Transverse colon (tissue), 4 donors: ENCODE results near the gene IGF2BP2. TPM values are rescaled to one million over a fixed set of nuclear protein-coding genes. Genes with fewer than 3 reads are reported as not detected.
A peak's percentile ranks its signal among the peaks of the same experiment; 100 is the strongest.

Experiments
- DNase-seq: peaks from one replicate; pipeline ENCODE4 v3.0.0-alpha.2; 2019
- H3K27ac ChIP-seq, 4 donors: fragments of 200-600 bp; sonication (generic); 2 replicates each; pipeline ENCODE4 v1.5.1; 2016 to 2018; ENCODE audit warnings: inconsistent platforms in 4 of 4
- H3K27me3 ChIP-seq: fragments of 200-600 bp; sonication (generic); 2 replicates; pipeline ENCODE4 v1.5.1; 2017; ENCODE audit warnings: inconsistent platforms
- H3K36me3 ChIP-seq, 4 donors: fragments of 200-600 bp; sonication (generic); 2 replicates each; pipeline ENCODE4 v1.5.1; 2017 to 2019; ENCODE audit warnings: inconsistent platforms in 4 of 4
- H3K4me1 ChIP-seq, 4 donors: fragments of 200-600 bp; sonication (generic); 2 replicates each; pipeline ENCODE4 v1.5.1; 2017 to 2020; ENCODE audit warnings: inconsistent platforms in 4 of 4
- H3K4me3 ChIP-seq, 4 donors: fragments of 200-600 bp; sonication (generic); 1 replicate in 1 of 4; 2 replicates in 3 of 4; pipeline versions ENCODE4 v1.5.1 to v1.6.1; 2017 to 2019; ENCODE audit warnings: inconsistent platforms in 4 of 4
- H3K9me3 ChIP-seq, 2 donors: fragments of 200-600 bp; sonication (generic); 2 replicates each; pipeline ENCODE4 v1.5.1; 2017 to 2019; ENCODE audit warnings: inconsistent platforms in 2 of 2
- EP300 ChIP-seq: sonication (generic); formaldehyde crosslinking; IDR thresholded peaks from one replicate; pipeline ENCODE4 v1.6.1; 2017; ENCODE audit warnings: antibody characterized with exemption, low read depth
- POLR2A ChIP-seq: fragments of 450-650 bp; IDR thresholded peaks from one replicate; pipeline ENCODE4 v1.6.1; 2016; ENCODE audit warnings: antibody characterized with exemption, mild to moderate bottlenecking, moderate library complexity
- POLR2AphosphoS5 ChIP-seq, 3 donors: sonication (generic); formaldehyde crosslinking; IDR thresholded peaks; one replicate each; pipeline ENCODE4 v1.6.1; 2016; ENCODE audit warnings: antibody characterized with exemption in 3 of 3
- WGBS, 2 donors: methylation state at CpG; one replicate each; pipeline ENCODE4 v1.1.5; 2018; ENCODE audit warnings: low coverage in 1 of 2; 5-methylcytosine and 5-hydroxymethylcytosine counted together
- in situ Hi-C, 4 donors: fragments of 200-750 bp; cut with MboI; loops; one replicate each; pipeline versions ENCODE4 v1.15.0 to v1.15.1; 2017; ENCODE audit warnings: low sequenced_read_pairs in 3 of 4, low pct_ligation_motif_present in 1 of 4, low pct_unique_long_range_greater_than_20kb in 1 of 4
- intact Hi-C: fragments of 100-400 bp; cut with DNase I; formaldehyde crosslinking; loops from one replicate; pipeline ENCODE4 v1.15.1; 2023; ENCODE audit warnings: low total_unique reads
- total RNA-seq, 4 donors: library from RNA; depleted of rRNA; stranded (reverse); fragments of >200 nt; gene quantifications; one replicate each; pipeline ENCODE4 v1.1.0, GENCODE V29; 2016
- TF ChIP-seq, protein P1 (sequence below), 5 experiments: fragments of 200-600 bp in 3 of 5; fragments of 450-650 bp in 2 of 5; sonication (generic) in 3 of 5; IDR thresholded peaks; 1 replicate in 2 of 5; 2 replicates in 3 of 5; pipeline ENCODE4 v1.5.1; 2016 to 2017; ENCODE audit warnings: antibody characterized with exemption in 5 of 5, inconsistent platforms in 3 of 5, mild to moderate bottlenecking in 2 of 5, moderate library complexity in 1 of 5

Gene IGF2BP2
- total RNA-seq, 4 donors from 2014 or later: 51.3 to 179 (median 82.9) TPM

DNA sequence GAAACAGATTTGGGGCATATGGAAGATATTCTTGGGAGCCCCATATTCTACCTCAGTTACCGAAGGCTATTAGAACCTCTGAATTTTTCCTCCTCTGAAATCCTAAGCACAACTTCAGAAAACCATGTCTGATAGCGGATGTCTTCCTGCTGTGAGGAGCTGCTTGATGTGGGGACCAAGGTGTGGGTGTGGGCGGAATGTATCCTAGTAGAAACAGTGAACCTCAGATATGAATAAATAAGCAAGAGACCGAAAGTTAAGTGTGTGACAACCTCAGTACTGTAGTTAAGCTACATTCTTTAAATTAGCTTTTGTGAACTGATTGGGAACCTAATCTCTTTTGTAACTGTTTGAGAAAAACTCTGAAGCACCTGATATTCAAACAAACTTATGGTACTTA is 191.8 kb downstream of the IGF2BP2 start:
- TF ChIP-seq, protein P1, sequence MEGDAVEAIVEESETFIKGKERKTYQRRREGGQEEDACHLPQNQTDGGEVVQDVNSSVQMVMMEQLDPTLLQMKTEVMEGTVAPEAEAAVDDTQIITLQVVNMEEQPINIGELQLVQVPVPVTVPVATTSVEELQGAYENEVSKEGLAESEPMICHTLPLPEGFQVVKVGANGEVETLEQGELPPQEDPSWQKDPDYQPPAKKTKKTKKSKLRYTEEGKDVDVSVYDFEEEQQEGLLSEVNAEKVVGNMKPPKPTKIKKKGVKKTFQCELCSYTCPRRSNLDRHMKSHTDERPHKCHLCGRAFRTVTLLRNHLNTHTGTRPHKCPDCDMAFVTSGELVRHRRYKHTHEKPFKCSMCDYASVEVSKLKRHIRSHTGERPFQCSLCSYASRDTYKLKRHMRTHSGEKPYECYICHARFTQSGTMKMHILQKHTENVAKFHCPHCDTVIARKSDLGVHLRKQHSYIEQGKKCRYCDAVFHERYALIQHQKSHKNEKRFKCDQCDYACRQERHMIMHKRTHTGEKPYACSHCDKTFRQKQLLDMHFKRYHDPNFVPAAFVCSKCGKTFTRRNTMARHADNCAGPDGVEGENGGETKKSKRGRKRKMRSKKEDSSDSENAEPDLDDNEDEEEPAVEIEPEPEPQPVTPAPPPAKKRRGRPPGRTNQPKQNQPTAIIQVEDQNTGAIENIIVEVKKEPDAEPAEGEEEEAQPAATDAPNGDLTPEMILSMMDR (IDR thresholded peaks at IDR 0.05): no peak
- TF ChIP-seq POLR2AphosphoS5 (IDR thresholded peaks at IDR 0.05) (no peak), EP300 (no peak), POLR2A (no peak)

GRCh38 chr3:185631508-185632206 is 193.2 kb downstream of the IGF2BP2 start:
- in situ Hi-C loops: no loop called here
- intact Hi-C loops: no loop called here
- 94 to 97% methylated on average over 6 of the region's 7 CpGs for WGBS, 2 donors

More for the DNA sequence above, 191.8 kb downstream of the IGF2BP2 start:
- in situ Hi-C loops: no loop called here
- DNase-seq: no peak
- Histone ChIP-seq H3K27me3 (no peaks in the 10 kb centered on the region), H3K36me3 (peaks cover 0 to 4% (median 0%) of the 10 kb centered on the region in 4 donors), H3K27ac (no peak overlapping the region), H3K4me3 (no peak overlapping the region), H3K4me1 (peaks cover 3 to 28% (median 22%) of the 10 kb centered on the region in 4 donors), H3K9me3 (no peaks in the 10 kb centered on the region)
- intact Hi-C loops: no loop called here
- WGBS, 2 donors: 93 to 100% methylated on average over 2 to 4 of the region's 4 CpGs

GRCh38 chr3:185631108-185631507 is 193.7 kb downstream of the IGF2BP2 start:
- 72 to 94% methylated on average over 3 to 4 of the region's 4 CpGs for WGBS, 2 donors
- DNase-seq: no peak
- TF ChIP-seq, protein P1 (IDR thresholded peaks at IDR 0.05): no peak
- TF ChIP-seq EP300 (no peak), POLR2A (no peak), POLR2AphosphoS5 (IDR thresholded peaks at IDR 0.05) (no peak)
- no peak overlapping the region for H3K4me3 ChIP-seq
- peak overlapping the region in 3 of 4 donors; percentile 62 to 78 (median 78) for H3K27ac ChIP-seq
- in situ Hi-C loops: no loop called here
- H3K27me3 ChIP-seq: no peaks in the 10 kb centered on the region
- no peaks in the 10 kb centered on the region for H3K9me3 ChIP-seq
- intact Hi-C loops: no loop called here
- H3K36me3 ChIP-seq: peaks cover 0 to 17% (median under 1%) of the 10 kb centered on the region in 4 donors
- peaks cover 3 to 28% (median 22%) of the 10 kb centered on the region in 4 donors for H3K4me1 ChIP-seq

More at GRCh38 chr3:185631508-185632206, 193.2 kb downstream of the IGF2BP2 start:
- Histone ChIP-seq H3K27me3 (no peaks in the 10 kb centered on the region), H3K9me3 (no peaks in the 10 kb centered on the region), H3K4me1 (peaks cover 3 to 28% (median 22%) of the 10 kb centered on the region in 4 donors), H3K36me3 (peaks cover 0 to 14% (median 0%) of the 10 kb centered on the region in 4 donors), H3K4me3 (no peak overlapping the region), H3K27ac (no peak overlapping the region)
- no peak for DNase-seq
- TF ChIP-seq POLR2AphosphoS5 (IDR thresholded peaks at IDR 0.05) (no peak), POLR2A (no peak), EP300 (no peak)
- TF ChIP-seq, protein P1 (IDR thresholded peaks at IDR 0.05): no peak

DNA sequence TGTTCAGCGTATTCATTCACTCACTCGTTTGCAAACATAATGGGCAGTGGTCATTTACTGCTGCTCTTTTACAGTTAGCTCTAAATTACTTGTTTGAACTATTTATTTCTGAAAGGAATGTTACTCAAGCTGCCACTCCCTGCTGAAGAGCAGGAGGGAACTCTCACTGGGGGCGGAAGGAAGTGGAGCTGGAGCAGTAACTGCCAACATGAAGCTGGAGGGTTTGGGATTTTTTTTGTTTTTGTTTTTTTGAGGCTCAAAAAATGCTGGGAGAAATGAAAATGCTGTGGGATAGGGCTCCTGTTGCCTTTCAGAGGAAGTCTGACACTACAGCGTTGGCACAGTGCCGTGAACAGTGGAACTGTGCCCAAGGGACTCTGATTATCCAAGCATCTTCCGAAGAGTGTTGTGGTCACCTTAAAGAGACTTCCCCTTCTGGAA is 194.6 kb downstream of the IGF2BP2 start:
- Histone ChIP-seq H3K27ac (peak overlapping the region; percentile 49 to 78 (median 70)), H3K4me1 (peaks cover 3 to 28% (median 22%) of the 10 kb centered on the region in 4 donors), H3K4me3 (no peak overlapping the region), H3K9me3 (no peaks in the 10 kb centered on the region), H3K36me3 (peaks cover 0 to 25% (median under 1%) of the 10 kb centered on the region in 4 donors), H3K27me3 (no peaks in the 10 kb centered on the region)
- DNase-seq: peak; percentile 49
- intact Hi-C loops (no loop called here), in situ Hi-C loops (no loop called here)
- WGBS, 2 donors: 24 to 30% methylated on average over 2 to 6 of the region's 6 CpGs
- TF ChIP-seq POLR2AphosphoS5 (IDR thresholded peaks at IDR 0.05) (peak in 2 of 3 donors; percentile 6 to 36), EP300 (no peak), POLR2A (no peak)
